H1 (cell line): Measurements from ENCODE around the gene CNOT6L. TPM values are rescaled to one million over a fixed set of nuclear protein-coding genes. Genes with fewer than 3 reads are reported as not detected.

Experiments used
- CTCF ChIA-PET: fragments of 300-600 bp; sonication (Branson Sonifier 250); formaldehyde crosslinking; loops from one replicate; lab custom pipeline; 2021; ENCODE audit not compliant: partially characterized antibody; lab: Charles Lee
- POLR2A ChIA-PET: fragments of 300-600 bp; sonication (Branson Sonifier 250); formaldehyde crosslinking; loops from one replicate; lab custom pipeline; 2021; ENCODE audit warnings: inconsistent platforms; ENCODE audit not compliant: partially characterized antibody; lab: Charles Lee
- DNase-seq, 2 experiments: peaks; one replicate each; pipeline versions ENCODE4 v3.0.0 to v3.0.0-alpha.2; 2010 to 2022; ENCODE audit warnings: low spot score in 2 of 2, low read depth in 1 of 2, mixed read lengths in 1 of 2
- FAIRE-seq: peaks from 2 replicates; lab custom pipeline; 2011; peaks lifted over from hg19 to GRCh38; lab: Jason Lieb, UNC
- H2AFZ ChIP-seq: 2 replicates; pipeline ENCODE4 v1.8.1; 2012; ENCODE audit warnings: low read length, inconsistent platforms
- H2AK5ac ChIP-seq: 2 replicates; pipeline ENCODE4 v1.6.1; 2013; ENCODE audit warnings: low read depth, low read length
- H2BK120ac ChIP-seq: replicated peaks from 2 replicates; pipeline ENCODE3; 2013; ENCODE audit warnings: low read depth, low read length, inconsistent platforms
- H2BK12ac ChIP-seq: 2 replicates; pipeline ENCODE4 v1.6.1; 2013; ENCODE audit warnings: low read depth, low read length
- H2BK15ac ChIP-seq: 2 replicates; pipeline ENCODE4 v1.6.1; 2013; ENCODE audit warnings: low read length
- H2BK20ac ChIP-seq: 2 replicates; pipeline ENCODE4 v1.6.1; 2013; ENCODE audit warnings: low read length
- H2BK5ac ChIP-seq: 2 replicates; pipeline ENCODE4 v1.6.1; 2013; ENCODE audit warnings: low read depth, low read length
- H3K14ac ChIP-seq: 2 replicates; pipeline ENCODE4 v1.6.1; 2013; ENCODE audit warnings: inconsistent platforms; ENCODE audit not compliant: insufficient read length
- H3K18ac ChIP-seq: 2 replicates; pipeline ENCODE4 v1.6.1; 2013; ENCODE audit warnings: low read length; ENCODE audit errors: extremely low read depth
- H3K23ac ChIP-seq: 2 replicates; pipeline ENCODE4 v1.6.1; 2013; ENCODE audit warnings: inconsistent platforms; ENCODE audit not compliant: insufficient read length
- H3K23me2 ChIP-seq: 2 replicates; pipeline ENCODE4 v1.6.1; 2013; ENCODE audit warnings: low read depth, low read length
- H3K27ac ChIP-seq: 2 replicates; pipeline ENCODE4 v1.6.1; 2011; ENCODE audit warnings: low read depth, low read length, inconsistent platforms
- H3K27me3 ChIP-seq, 4 experiments: replicated peaks in 1 of 4; 1 replicate in 1 of 4; 2 replicates in 3 of 4; pipeline versions ENCODE4 v1.6.1 to v1.8.1; 2011 to 2013; ENCODE audit warnings: low read length in 3 of 4, mild to moderate bottlenecking in 3 of 4, inconsistent platforms in 2 of 4, mixed read lengths in 2 of 4, moderate library complexity in 1 of 4; ENCODE audit not compliant: control insufficient read depth in 3 of 4, insufficient read depth in 3 of 4; ENCODE audit errors: extremely low read depth in 1 of 4
- H3K36me3 ChIP-seq, 4 experiments: 2 replicates each; pipeline versions ENCODE4 v1.6.1 to v1.8.1; 2011 to 2013; ENCODE audit warnings: mild to moderate bottlenecking in 4 of 4, low read length in 3 of 4, moderate library complexity in 2 of 4, control low read depth in 1 of 4, inconsistent platforms in 1 of 4; ENCODE audit not compliant: insufficient read depth in 4 of 4, control insufficient read depth in 2 of 4
- H3K4ac ChIP-seq: replicated peaks from 2 replicates; pipeline ENCODE3; 2013; ENCODE audit warnings: low read length, low read depth, mixed read lengths, inconsistent platforms; ENCODE audit not compliant: insufficient read length
- H3K4me1 ChIP-seq, 4 experiments: replicated peaks in 1 of 4; 1 replicate in 1 of 4; 2 replicates in 3 of 4; pipeline versions ENCODE4 v1.6.1 to v1.8.1; 2011 to 2013; ENCODE audit warnings: low read length in 3 of 4, inconsistent platforms in 2 of 4, mixed read lengths in 1 of 4; ENCODE audit not compliant: insufficient read depth in 4 of 4, control insufficient read depth in 3 of 4
- H3K4me2 ChIP-seq, 2 experiments: 2 replicates each; pipeline versions ENCODE4 v1.6.1 to v1.8.1; 2011 to 2013; ENCODE audit warnings: low read depth in 2 of 2, low read length in 2 of 2, control low read depth in 1 of 2, inconsistent platforms in 1 of 2, mild to moderate bottlenecking in 1 of 2; ENCODE audit not compliant: insufficient read depth in 1 of 2
- H3K4me3 ChIP-seq, 4 experiments: fragments of 200-600, 300-600 bp in 1 of 4; sonication (generic), shearing (Covaris generic), sonication (Bioruptor Twin) in 1 of 4; 2 replicates each; pipeline versions ENCODE4 v1.5.1 to v1.8.1; 2011 to 2016; ENCODE audit warnings: low read length in 4 of 4, low read depth in 3 of 4, control low read depth in 2 of 4, inconsistent platforms in 2 of 4, mild to moderate bottlenecking in 2 of 4, mixed read lengths in 1 of 4, moderate library complexity in 1 of 4; ENCODE audit not compliant: insufficient read depth in 2 of 4; ENCODE audit errors: extremely low read depth in 1 of 4
- H3K56ac ChIP-seq: replicated peaks from 2 replicates; pipeline ENCODE3; 2013; ENCODE audit warnings: low read depth, mild to moderate bottlenecking, mixed read lengths, low read length, inconsistent platforms; ENCODE audit not compliant: insufficient read length
- H3K79me1 ChIP-seq: 2 replicates; pipeline ENCODE4 v1.6.1; 2013; ENCODE audit warnings: low read depth, low read length, control low read depth
- H3K79me2 ChIP-seq, 2 experiments: 2 replicates each; pipeline versions ENCODE4 v1.6.1 to v1.8.1; 2012 to 2013; ENCODE audit warnings: low read length in 2 of 2, mild to moderate bottlenecking in 2 of 2, inconsistent platforms in 1 of 2; ENCODE audit not compliant: insufficient read depth in 2 of 2, control insufficient read depth in 1 of 2
- H3K9ac ChIP-seq, 4 experiments: replicated peaks in 1 of 4; 1 replicate in 1 of 4; 2 replicates in 3 of 4; pipeline versions ENCODE4 v1.6.1 to v1.8.1; 2011 to 2013; ENCODE audit warnings: low read depth in 3 of 4, low read length in 3 of 4, control low read depth in 2 of 4, mild to moderate bottlenecking in 2 of 4, moderate library complexity in 2 of 4, inconsistent platforms in 1 of 4; ENCODE audit errors: extremely low read depth in 1 of 4
- H3K9me3 ChIP-seq, 2 experiments: 2 replicates each; pipeline versions ENCODE4 v1.6.1 to v1.8.1; 2012 to 2013; ENCODE audit warnings: mild to moderate bottlenecking in 2 of 2, moderate library complexity in 2 of 2, control low read depth in 1 of 2, inconsistent platforms in 1 of 2, low read depth in 1 of 2, low read length in 1 of 2, mixed read lengths in 1 of 2; ENCODE audit not compliant: insufficient read depth in 2 of 2
- H4K20me1 ChIP-seq, 2 experiments: replicated peaks in 1 of 2; 2 replicates each; pipeline versions ENCODE3 to v1.8.1; 2011 to 2013; ENCODE audit warnings: inconsistent platforms in 2 of 2, low read length in 2 of 2, mild to moderate bottlenecking in 1 of 2; ENCODE audit not compliant: insufficient read depth in 2 of 2, control insufficient read depth in 1 of 2
- H4K5ac ChIP-seq: 2 replicates; pipeline ENCODE4 v1.6.1; 2013; ENCODE audit warnings: low read length, low read depth, mixed read lengths, inconsistent platforms; ENCODE audit not compliant: insufficient read length
- H4K8ac ChIP-seq: 2 replicates; pipeline ENCODE4 v1.8.0; 2013; ENCODE audit warnings: mild to moderate bottlenecking, moderate library complexity, low read length, inconsistent platforms; ENCODE audit not compliant: insufficient read depth; ENCODE audit errors: extremely low read depth
- H4K91ac ChIP-seq: replicated peaks from 2 replicates; pipeline ENCODE3; 2013; ENCODE audit warnings: low read length, mixed read lengths, inconsistent platforms; ENCODE audit not compliant: insufficient read length
- NRF1 ChIP-seq: IDR thresholded peaks from 2 replicates; pipeline ENCODE4 v1.6.1; 2011; ENCODE audit warnings: mild to moderate bottlenecking, low read depth, low read length, improper control_type of control experiment
- POU5F1 ChIP-seq: IDR thresholded peaks from 2 replicates; pipeline ENCODE4 v1.6.1; 2011; ENCODE audit warnings: low read depth, mild to moderate bottlenecking, low read length, moderate library complexity
- RNF2 ChIP-seq: fragments of 200-900, 300-1000 bp; sonication (generic); IDR thresholded peaks from 2 replicates; pipeline ENCODE4 v1.7.1; 2016; ENCODE audit warnings: borderline replicate concordance, low read depth, mild to moderate bottlenecking, antibody characterized with exemption, low read length; ENCODE audit not compliant: poor library complexity, severe bottlenecking; ENCODE audit errors: missing control alignments
- TAF1 ChIP-seq: IDR thresholded peaks from 2 replicates; pipeline ENCODE4 v1.6.1; 2011; ENCODE audit warnings: mild to moderate bottlenecking, low read depth, low read length
- TEAD4 ChIP-seq: IDR thresholded peaks from 2 replicates; pipeline ENCODE4 v1.6.1; 2012; ENCODE audit warnings: low read depth, low read length, inconsistent platforms, mixed read lengths
- WGBS, 2 experiments: shearing (Covaris generic) in 1 of 2; methylation state at CpG; one replicate each; pipeline versions ENCODE4 v1.1.6 to v1.1.7; 2013 to 2015; ENCODE audit warnings: low lambda C conversion rate in 2 of 2, mixed read lengths in 2 of 2, inconsistent platforms in 1 of 2, low coverage in 1 of 2, missing lambda C conversion rate in 1 of 2; ENCODE audit not compliant: insufficient replicate concordance in 2 of 2, insufficient coverage in 1 of 2, insufficient read length in 1 of 2; ENCODE audit errors: extremely low coverage in 1 of 2, missing lambda C conversion rate in 1 of 2; 5-methylcytosine and 5-hydroxymethylcytosine counted together
- polyA plus RNA-seq, 7 experiments: library from polyadenylated mRNA; depleted of rRNA in 3 of 7; stranded (reverse) in 5 of 7; unstranded in 2 of 7; fragments of >200 nt in 5 of 7; fragments of 200-250 nt in 2 of 7; gene quantifications; 1 replicate in 5 of 7; 2 replicates in 1 of 7; 4 replicates in 1 of 7; pipeline versions ENCODE4 v1.2.1 to v1.2.3, GENCODE V29; 2011 to 2013; ENCODE audit warnings: missing spikeins in 2 of 7, mixed read lengths in 2 of 7
- total RNA-seq: library from RNA; stranded (reverse); fragmentation: NEBNext Ultra II Directional; extraction: Animal tissue kit (Norgen Biotek cat#: 25700); gene quantifications from 2 replicates; pipeline ENCODE4 v1.2.1, GENCODE V29; 2021

The CNOT6L gene
- total and polyA plus RNA-seq, 2 of the 8 experiments (the other 6 are each of a cell fraction or from before 2014, with no cell fraction given), result 2.0 to 22.4 TPM

DNA sequence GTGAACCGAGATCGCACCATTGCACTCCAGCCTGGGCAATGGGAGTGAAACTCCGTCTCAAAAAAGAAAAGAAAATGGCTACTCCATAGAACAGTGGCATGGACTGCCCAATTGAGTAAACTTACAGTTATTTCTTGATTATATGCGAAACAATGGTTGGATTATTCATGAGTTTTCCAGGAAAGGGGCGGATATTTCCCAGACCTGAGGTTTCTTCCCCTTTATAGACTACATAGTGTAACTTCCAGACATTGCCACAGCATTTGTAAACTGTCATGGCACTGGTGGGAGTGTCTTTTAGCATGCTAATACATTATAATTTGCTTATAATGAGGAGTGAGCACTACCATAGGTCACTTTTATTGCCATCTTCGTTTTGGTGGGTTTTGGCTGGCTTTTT, 29.3 kb upstream of the CNOT6L start:
- no peak overlapping the region for H3K18ac ChIP-seq
- no peaks in the 10 kb centered on the region for H3K23me2 ChIP-seq
- no peaks in the 10 kb centered on the region for H3K79me1 ChIP-seq
- H2BK20ac ChIP-seq, result no peak overlapping the region
- no peak overlapping the region for H2BK120ac ChIP-seq
- no peak overlapping the region for H2AFZ ChIP-seq
- ChIA-PET CTCF (interaction anchor here (1.4 kb wide), 1 partner anchor 31 kb away, joined by 4 read pairs; no protein-coding TSS in a partner anchor), POLR2A (interaction anchor here (7.0 kb wide), 1 partner anchor 14 kb away, joined by 41 read pairs; the partner anchor contains the start of gene MRPL1)
- H3K79me2 ChIP-seq, result no peaks in the 10 kb centered on the region
- TF ChIP-seq NRF1 (no peak), TAF1 (no peak), RNF2 (no peak), TEAD4 (no peak), POU5F1 (no peak)
- no peak overlapping the region for H3K14ac ChIP-seq
- DNase-seq (no peak), FAIRE-seq (no peak)
- no peak overlapping the region for H3K27ac ChIP-seq
- H2AK5ac ChIP-seq, result no peak overlapping the region
- H3K9me3 ChIP-seq, result no peaks in the 10 kb centered on the region
- no peaks in the 10 kb centered on the region for H4K20me1 ChIP-seq
- H3K4me3 ChIP-seq, result no peak overlapping the region
- H3K4me1 ChIP-seq, result peaks cover 0 to 3% (median under 1%) of the 10 kb centered on the region in 4 experiments; a peak in 1 of 7 replicates
- H3K23ac ChIP-seq, result no peak overlapping the region
- H4K8ac ChIP-seq, result no peak overlapping the region
- no peak overlapping the region for H3K56ac ChIP-seq
- no peak overlapping the region for H4K91ac ChIP-seq
- no peak overlapping the region for H3K4me2 ChIP-seq
- H3K27me3 ChIP-seq, result no peaks in the 10 kb centered on the region
- 92% methylated on average over 6 of the region's 6 CpGs; no CpG with 5 or more reads in 1 of the 2 experiments for WGBS, 2 experiments
- H3K9ac ChIP-seq, result no peak overlapping the region
- no peak overlapping the region for H4K5ac ChIP-seq
- H2BK5ac ChIP-seq, result no peak overlapping the region
- H2BK15ac ChIP-seq, result no peak overlapping the region
- no peaks in the 10 kb centered on the region for H3K36me3 ChIP-seq
- H2BK12ac ChIP-seq, result no peak overlapping the region
- no peak overlapping the region for H3K4ac ChIP-seq
